GM12873 (cell line): ENCODE measurements around the gene SAMD10.

Source experiments
- TF ChIP-seq, protein P1 (sequence below): IDR thresholded peaks from 2 replicates; pipeline ENCODE4 v1.5.1; 2012; ENCODE audit warnings: low read depth, mild to moderate bottlenecking, moderate library complexity, low read length, control low read depth; ENCODE audit not compliant: insufficient read depth; ENCODE audit errors: missing control alignments

The SAMD10 gene

GRCh38 chr20:63980317-63980805 is 919 bp upstream of the SAMD10 start:
- TF ChIP-seq, protein P1, sequence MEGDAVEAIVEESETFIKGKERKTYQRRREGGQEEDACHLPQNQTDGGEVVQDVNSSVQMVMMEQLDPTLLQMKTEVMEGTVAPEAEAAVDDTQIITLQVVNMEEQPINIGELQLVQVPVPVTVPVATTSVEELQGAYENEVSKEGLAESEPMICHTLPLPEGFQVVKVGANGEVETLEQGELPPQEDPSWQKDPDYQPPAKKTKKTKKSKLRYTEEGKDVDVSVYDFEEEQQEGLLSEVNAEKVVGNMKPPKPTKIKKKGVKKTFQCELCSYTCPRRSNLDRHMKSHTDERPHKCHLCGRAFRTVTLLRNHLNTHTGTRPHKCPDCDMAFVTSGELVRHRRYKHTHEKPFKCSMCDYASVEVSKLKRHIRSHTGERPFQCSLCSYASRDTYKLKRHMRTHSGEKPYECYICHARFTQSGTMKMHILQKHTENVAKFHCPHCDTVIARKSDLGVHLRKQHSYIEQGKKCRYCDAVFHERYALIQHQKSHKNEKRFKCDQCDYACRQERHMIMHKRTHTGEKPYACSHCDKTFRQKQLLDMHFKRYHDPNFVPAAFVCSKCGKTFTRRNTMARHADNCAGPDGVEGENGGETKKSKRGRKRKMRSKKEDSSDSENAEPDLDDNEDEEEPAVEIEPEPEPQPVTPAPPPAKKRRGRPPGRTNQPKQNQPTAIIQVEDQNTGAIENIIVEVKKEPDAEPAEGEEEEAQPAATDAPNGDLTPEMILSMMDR, result no peak

GRCh38 chr20:63979229-63979556 is 249 bp downstream of the SAMD10 start:
- TF ChIP-seq, protein P1, result no peak

DNA sequence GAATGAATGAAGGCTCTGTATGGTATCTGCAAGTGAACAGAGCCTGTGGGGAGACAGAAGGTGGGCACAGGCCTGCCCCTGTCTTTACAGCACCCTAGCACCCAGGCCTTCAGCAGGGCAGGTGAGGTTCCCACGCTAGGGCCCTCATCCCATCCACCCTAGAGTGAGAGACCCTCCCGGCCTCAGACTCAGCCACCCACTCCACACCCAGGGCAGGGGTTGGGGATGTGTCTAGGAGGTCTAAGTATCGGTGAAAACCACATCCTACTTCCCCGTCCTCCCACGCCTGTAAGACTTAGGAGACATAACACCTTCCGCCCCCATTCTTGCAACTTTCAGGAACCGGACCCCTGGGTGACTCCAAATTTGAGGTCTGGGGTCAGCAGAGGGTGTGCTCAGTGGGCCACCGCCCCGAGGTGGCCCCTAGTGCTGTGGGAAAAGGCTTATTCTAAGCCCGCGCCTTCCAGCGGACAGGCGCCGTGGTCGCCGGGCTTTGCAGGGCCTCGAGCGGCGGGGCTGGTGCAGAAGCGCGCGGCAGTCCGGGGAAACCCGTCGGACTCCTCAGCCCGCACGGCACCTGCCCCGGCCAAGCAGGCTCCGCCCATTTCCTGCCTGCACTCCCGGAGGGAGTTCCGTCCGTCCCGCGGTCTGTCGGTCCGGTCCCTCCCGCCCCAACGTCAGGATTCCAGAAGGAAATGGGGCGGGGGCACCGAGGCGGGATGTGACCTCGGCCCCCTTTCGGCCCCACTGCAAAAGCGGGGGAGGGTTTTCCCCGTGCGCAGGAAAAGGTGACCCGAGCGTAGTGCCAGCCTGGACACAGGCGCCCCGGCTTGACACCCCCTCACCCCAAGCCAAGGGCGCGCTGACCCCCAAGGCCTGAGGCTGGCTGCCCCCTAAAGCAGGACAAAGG is 868 bp downstream of the SAMD10 start:
- TF ChIP-seq, protein P1, result no peak

DNA sequence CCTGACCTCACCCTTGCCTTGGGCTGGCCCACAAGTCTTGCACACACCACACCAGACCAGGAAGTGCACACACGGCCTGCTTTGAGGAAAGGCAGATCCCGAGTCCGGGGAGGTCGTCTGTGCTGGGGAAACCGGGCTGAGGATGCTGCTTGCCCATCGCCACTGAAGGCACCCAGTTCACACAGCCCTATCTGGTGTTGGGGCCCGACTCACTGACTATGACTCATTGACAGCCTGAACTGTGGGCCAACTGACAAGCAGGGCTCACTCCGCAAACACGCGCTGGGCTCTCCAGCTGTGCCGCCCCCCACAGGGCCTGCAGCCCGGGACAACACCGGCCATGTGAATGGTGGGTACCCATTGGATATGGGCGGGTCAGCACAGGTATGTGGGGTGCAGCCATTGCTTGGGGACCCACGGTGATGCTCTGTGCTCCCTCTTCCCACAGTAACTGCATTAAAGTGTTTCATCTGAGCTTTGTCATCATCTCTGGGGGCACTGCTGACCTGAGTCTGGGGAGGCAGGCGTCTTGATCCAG is 1.6 kb downstream of the SAMD10 start:
- TF ChIP-seq, protein P1, result no peak

DNA sequence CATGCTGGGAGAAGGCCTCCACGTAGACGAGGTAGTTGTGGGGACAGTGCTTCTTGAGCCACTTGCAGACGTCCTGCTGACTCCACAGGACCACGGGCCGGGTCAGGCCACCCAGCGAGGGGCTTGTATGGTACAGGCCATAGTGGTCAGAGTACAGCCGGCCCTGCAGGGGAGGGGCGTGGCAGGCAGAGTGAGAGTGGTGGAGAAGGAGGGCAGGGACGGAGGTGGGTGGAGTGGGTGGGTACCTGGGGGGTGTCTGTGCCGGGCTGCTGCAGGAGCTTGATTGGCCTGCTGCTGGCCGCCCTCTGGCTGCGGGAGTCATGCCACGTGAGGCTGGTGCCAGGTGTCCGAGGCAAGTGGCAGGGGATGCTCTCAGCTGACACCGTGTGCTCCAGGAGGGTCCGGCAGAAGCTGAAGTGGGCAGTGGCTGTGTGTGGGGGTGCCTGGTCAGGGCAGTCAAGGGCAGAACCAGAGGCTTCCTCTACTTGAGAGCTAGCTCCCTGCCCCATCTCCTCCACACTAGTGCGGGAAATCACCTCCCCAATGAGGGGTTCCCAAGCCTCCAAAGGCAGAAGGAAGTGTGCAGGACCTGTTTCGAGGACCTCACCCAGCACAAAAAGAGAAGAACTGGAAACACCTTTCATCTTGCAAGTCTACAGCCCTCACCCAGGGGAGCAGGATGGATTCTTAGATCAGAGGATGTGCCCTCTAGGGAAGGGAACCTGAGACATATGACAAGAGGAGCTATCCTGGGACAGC is 2.3 kb downstream of the SAMD10 start:
- TF ChIP-seq, protein P1, result no peak

DNA sequence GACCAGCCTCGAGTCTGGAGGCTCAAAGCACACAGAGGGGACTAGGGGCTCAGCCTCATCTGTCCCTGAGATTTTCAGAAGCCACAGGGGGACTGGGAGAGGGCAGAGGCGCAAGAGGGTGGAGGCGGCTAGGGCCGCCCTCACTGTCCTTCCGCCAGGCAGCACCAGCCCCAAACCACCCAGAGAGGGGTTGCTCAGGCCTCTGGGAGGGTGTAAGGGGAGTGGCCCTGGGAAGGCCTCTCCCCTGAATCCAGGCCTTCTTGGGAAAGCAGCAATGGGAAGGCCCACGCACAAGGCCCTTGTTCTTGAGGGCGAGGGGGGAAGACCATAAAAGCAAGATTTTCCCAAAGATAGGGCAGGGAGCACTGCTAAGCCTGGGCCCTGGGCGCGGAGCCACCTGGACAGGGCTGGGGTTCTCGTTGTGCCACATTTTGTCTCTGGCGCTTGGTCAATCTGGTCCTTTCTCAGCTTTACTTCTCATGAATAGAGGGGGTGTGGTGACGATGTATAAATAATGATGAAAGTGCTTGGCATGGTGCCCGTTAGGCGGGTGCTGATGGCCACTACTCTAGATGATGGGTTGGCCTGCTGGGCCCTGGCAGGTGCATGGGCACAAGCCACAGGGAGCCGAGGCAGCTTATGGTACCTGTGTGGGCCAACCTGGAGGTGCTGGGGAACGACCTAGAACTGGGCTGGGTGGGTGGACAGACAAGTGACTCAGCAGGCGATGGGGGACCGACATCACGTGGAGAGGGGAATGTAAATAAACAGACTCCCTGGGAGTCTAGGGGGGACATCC is 4.8 kb downstream of the SAMD10 start:
- TF ChIP-seq, protein P1, result no peak
